Aorta (tissue), 5 donors: ENCODE data around the gene PDE1C. TPM values are rescaled to one million over a fixed set of nuclear protein-coding genes. Genes with fewer than 3 reads are reported as not detected.
A peak's percentile ranks its signal among the peaks of the same experiment; 100 is the strongest.

ENCODE experiments used
- ATAC-seq: fragments of 200-7000 bp; cut with Tn5 transposase; one replicate; pipeline ENCODE4 v1.9.1; 2022; ENCODE audit warnings: moderate library complexity; ENCODE audit not compliant: low FRiP score
- DNase-seq, 2 donors: peaks; one replicate each; pipeline ENCODE4 v3.0.0-alpha.2; 2020
- H3K27ac ChIP-seq, 2 donors: one replicate each; pipeline ENCODE4 v1.5.1; 2013; ENCODE audit warnings: low read length in 2 of 2, mild to moderate bottlenecking in 2 of 2, moderate library complexity in 2 of 2, control low read depth in 1 of 2, inconsistent platforms in 1 of 2, low read depth in 1 of 2
- H3K27me3 ChIP-seq, 2 donors: one replicate each; pipeline ENCODE4 v1.6.1; 2013; ENCODE audit warnings: control low read depth in 1 of 2, low read length in 1 of 2, mild to moderate bottlenecking in 1 of 2, moderate library complexity in 1 of 2; ENCODE audit not compliant: insufficient read depth in 2 of 2, control insufficient read depth in 1 of 2
- H3K36me3 ChIP-seq, 2 donors: one replicate each; pipeline ENCODE4 v1.6.1; 2013; ENCODE audit warnings: control low read depth in 1 of 2, low read length in 1 of 2, mild to moderate bottlenecking in 1 of 2; ENCODE audit not compliant: insufficient read depth in 2 of 2, control insufficient read depth in 1 of 2
- H3K4me1 ChIP-seq, 2 donors: one replicate each; pipeline ENCODE4 v1.6.1; 2013; ENCODE audit warnings: low read length in 2 of 2, control low read depth in 1 of 2, mild to moderate bottlenecking in 1 of 2, moderate library complexity in 1 of 2; ENCODE audit not compliant: insufficient read depth in 2 of 2, control insufficient read depth in 1 of 2
- H3K4me3 ChIP-seq, 2 donors: one replicate each; pipeline ENCODE4 v1.5.1; 2013; ENCODE audit warnings: low read length in 2 of 2, control low read depth in 1 of 2, mild to moderate bottlenecking in 1 of 2
- H3K9me3 ChIP-seq: one replicate; pipeline ENCODE4 v1.6.1; 2013; ENCODE audit warnings: mild to moderate bottlenecking, low read length; ENCODE audit not compliant: control insufficient read depth
- WGBS, 2 donors: extraction: QIAGEN DNeasy Blood & Tissue Kit; methylation state at CpG; one replicate each; pipeline ENCODE4 v1.1.7; 2013; 5-methylcytosine and 5-hydroxymethylcytosine counted together
- intact Hi-C, 2 donors: fragments of 100-400 bp; cut with DNase I; formaldehyde crosslinking; loops; one replicate each; pipeline versions ENCODE4 v1.14.2 to v1.15.0; 2022
- polyA plus RNA-seq, 2 donors: library from polyadenylated mRNA; stranded (reverse); fragments of 200-250 nt; gene quantifications; one replicate each; pipeline ENCODE4 v1.2.3, GENCODE V29; 2013
- total RNA-seq, 2 donors: library from RNA; stranded (reverse); fragmentation: NEBNext Ultra II Directional; extraction: Animal tissue kit (Norgen Biotek cat#: 25700); gene quantifications; one replicate each; pipeline ENCODE4 v1.2.1, GENCODE V29; 2021
- donor health status: healthy with polysubstance abuse.
- donor health status: Bipolar disorder and iron deficiency.
- donor health status: DM: no; HTN: no; CAD: no.
- donor health status: DM: no; HTN: no; CAD: no.
- donor health status: DM: yes; HTN: yes; CAD: no.

PDE1C gene
- total and polyA plus RNA-seq, 4 donors: 0.84 to 7.1 (median 4.6) TPM

DNA sequence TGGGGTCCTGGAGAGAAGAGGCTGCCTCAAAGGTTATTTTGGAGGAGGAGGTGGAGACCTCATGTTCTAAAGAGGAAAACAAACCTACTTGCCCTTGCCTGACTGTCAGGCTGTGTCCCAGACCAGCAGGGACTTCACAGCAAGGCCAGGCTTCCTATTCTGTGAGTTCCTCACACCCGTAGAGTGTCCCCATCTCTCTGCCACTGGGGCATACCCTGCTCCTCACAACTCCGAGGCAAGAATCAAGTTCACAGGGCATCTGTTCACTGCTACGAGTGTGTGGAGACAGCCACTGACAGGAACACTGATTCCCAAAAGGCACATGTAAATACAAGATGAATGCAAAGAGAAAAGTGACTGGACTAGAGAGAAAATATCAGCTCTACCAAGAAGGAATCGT lies 38.0 kb downstream of the PDE1C start:
- H3K4me1 ChIP-seq: no peaks in the 10 kb centered on the region
- WGBS, 2 donors: 68% methylated on average over 4 of the region's 4 CpGs
- no peak overlapping the region for H3K27ac ChIP-seq

DNA sequence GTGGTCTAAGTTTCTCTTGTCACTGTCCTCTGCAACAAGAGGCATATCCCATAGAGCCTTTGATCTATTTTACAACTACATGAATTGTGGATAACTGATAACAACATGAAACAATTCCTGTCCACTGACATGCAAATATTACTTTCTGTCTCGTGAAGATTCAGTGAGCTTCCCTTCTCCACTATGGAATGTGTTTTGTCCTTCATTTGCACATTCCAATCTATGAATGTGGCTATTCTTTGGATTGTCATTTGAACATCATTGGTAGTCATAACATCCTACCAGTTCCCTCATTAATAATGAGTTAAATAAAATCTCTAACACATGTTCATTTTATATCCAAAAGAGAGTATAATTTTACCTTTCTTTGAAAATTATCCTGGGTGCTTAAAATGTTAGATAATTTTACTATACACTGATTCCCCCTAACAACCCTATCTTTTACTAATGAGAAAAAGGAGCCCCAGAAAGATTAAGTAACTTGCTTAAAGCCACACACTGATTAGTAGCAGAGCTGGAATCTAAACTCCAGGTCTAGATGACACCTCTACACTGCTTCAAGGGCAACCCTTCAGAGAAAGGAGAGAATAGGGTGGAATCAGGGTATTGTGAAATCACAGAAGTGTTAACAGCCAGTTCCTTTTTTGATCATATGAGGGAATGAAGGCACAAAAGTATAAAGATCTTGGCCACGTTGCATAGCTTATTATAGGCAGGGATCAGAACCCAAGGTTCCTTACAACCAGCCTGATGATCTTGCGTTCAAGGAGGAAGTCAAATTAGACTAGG lies 39.1 kb downstream of the PDE1C start:
- ATAC-seq (no peak), DNase-seq (no peak)
- H3K27me3 ChIP-seq: no peaks in the 10 kb centered on the region
- no peak overlapping the region for H3K4me3 ChIP-seq
- intact Hi-C loops: no loop called here
- no peaks in the 10 kb centered on the region for H3K4me1 ChIP-seq
- H3K27ac ChIP-seq: no peak overlapping the region
- no peaks in the 10 kb centered on the region for H3K9me3 ChIP-seq
- no peaks in the 10 kb centered on the region for H3K36me3 ChIP-seq
- WGBS, 2 donors: 66 to 75% methylated on average over 3 of the region's 3 CpGs

More for the DNA sequence above, 38.0 kb downstream of the PDE1C start:
- intact Hi-C loops: no loop called here
- Histone ChIP-seq H3K27me3 (no peaks in the 10 kb centered on the region), H3K4me3 (no peak overlapping the region), H3K9me3 (no peaks in the 10 kb centered on the region), H3K36me3 (no peaks in the 10 kb centered on the region)
- DNase-seq: no peak
- no peak for ATAC-seq

DNA sequence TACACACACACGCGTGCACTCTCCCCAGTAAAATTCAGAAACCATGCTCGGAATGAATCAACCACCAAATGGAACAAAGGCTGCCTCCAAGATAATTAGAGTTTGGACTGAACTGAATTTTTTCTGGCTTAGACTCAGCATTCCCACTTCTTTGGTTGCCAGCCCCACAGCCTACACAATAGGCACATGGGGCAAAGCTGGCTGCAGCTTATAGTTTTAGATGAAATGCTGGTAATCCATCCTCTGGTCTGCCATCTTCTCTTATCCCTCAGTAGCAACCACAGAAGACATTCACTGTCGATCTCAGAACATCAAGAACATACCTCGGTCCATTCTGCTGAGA lies 44.2 kb downstream of the PDE1C start:
- no peak for DNase-seq
- intact Hi-C loops: no loop called here
- H3K4me3 ChIP-seq: no peak overlapping the region
- 42 to 52% methylated on average over 5 of the region's 5 CpGs for WGBS, 2 donors
- H3K9me3 ChIP-seq: no peaks in the 10 kb centered on the region
- H3K27ac ChIP-seq: no peak overlapping the region
- no peaks in the 10 kb centered on the region for H3K36me3 ChIP-seq
- no peaks in the 10 kb centered on the region for H3K27me3 ChIP-seq
- no peak for ATAC-seq
- peaks cover 0 to 2% of the 10 kb centered on the region in 2 donors for H3K4me1 ChIP-seq

DNA sequence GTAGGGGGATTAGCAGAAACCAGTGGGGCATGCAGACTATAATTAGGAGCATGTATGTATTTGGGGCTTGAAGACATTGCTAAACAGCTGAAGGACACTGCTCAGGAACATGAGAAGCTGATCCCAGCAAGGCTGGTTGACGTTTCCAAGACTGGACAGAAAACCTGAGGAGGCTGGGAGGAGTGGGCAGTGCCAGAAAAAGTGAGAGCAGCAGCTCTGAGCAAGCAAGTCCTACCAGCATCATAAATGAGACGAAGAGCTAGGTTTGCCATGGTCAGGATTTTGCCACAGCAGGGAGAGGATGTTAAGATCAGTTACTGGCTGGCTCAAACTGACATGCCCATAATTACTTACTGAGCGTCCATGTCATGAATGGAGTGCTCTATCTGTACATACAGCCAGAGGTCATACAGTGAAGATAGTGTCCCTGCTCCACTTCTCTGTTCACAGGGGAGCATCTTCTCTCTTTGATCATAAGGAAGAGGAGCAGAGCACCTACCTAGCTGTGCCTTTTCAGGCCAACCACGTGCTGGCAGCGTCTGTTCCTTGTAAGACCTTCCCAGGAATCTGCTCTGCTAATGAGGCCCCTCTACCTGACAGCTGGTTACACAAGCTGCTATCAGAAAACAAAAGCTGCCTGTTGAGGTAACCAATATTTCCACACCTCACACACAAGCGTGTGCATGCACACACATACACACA lies 44.7 kb downstream of the PDE1C start:
- intact Hi-C loops: no loop called here
- Histone ChIP-seq H3K4me3 (no peak overlapping the region), H3K27ac (no peak overlapping the region), H3K36me3 (no peaks in the 10 kb centered on the region), H3K9me3 (no peaks in the 10 kb centered on the region), H3K27me3 (no peaks in the 10 kb centered on the region), H3K4me1 (peaks cover 0 to 2% of the 10 kb centered on the region in 2 donors)
- DNase-seq: no peak
- ATAC-seq: no peak
- 59 to 71% methylated on average over 6 of the region's 6 CpGs for WGBS, 2 donors

DNA sequence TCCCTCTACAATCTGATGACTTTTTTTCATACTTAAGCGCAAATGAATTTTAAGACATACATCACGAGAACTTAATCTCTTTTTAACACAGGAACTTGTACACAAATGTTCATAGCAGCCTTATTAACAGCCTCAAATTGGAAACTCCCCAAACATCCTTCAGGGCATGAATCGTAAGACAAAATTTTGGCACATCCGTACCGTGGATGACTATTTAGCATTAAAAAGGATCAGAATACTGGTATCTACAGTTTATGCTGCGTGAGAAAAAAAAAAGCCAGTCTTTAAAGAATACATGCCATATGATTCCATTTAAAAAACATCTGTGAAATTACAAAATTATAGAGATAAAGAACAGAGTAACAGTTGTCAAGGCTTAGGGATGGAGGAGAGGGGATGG lies 46.8 kb downstream of the PDE1C start:
- Histone ChIP-seq H3K27me3 (no peaks in the 10 kb centered on the region), H3K4me3 (no peak overlapping the region), H3K4me1 (peaks cover 0 to 3% of the 10 kb centered on the region in 2 donors), H3K27ac (no peak overlapping the region), H3K36me3 (no peaks in the 10 kb centered on the region), H3K9me3 (no peaks in the 10 kb centered on the region)
- ATAC-seq: no peak
- DNase-seq: no peak
- WGBS, 2 donors: 81% methylated on average over 6 of the region's 6 CpGs
- intact Hi-C loops: no loop called here

DNA sequence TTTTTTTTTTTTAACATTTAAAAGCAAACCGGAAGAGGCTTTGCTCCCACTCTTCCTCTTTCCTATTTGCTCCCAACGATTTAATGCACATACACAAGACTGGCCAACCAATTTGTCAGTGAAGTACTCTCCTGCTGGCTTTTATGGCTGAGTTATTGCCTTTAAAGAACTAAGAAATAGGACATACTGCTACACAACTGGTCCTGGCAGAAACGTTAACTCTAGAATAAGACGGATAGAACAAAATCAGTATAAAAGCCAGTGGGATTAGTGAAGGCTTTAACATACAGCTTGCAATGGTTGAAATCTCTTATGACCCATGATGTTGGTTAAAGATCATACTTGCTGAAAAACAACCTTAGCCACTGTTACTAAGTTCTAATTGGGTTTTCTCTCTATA lies 47.2 kb downstream of the PDE1C start:
- intact Hi-C loops: no loop called here
- ATAC-seq: no peak
- 70 to 79% methylated on average over 4 of the region's 4 CpGs for WGBS, 2 donors
- no peak for DNase-seq
- Histone ChIP-seq H3K36me3 (no peaks in the 10 kb centered on the region), H3K27me3 (no peaks in the 10 kb centered on the region), H3K9me3 (no peaks in the 10 kb centered on the region), H3K4me1 (peaks cover 0 to 3% of the 10 kb centered on the region in 2 donors), H3K4me3 (no peak overlapping the region), H3K27ac (no peak overlapping the region)

DNA sequence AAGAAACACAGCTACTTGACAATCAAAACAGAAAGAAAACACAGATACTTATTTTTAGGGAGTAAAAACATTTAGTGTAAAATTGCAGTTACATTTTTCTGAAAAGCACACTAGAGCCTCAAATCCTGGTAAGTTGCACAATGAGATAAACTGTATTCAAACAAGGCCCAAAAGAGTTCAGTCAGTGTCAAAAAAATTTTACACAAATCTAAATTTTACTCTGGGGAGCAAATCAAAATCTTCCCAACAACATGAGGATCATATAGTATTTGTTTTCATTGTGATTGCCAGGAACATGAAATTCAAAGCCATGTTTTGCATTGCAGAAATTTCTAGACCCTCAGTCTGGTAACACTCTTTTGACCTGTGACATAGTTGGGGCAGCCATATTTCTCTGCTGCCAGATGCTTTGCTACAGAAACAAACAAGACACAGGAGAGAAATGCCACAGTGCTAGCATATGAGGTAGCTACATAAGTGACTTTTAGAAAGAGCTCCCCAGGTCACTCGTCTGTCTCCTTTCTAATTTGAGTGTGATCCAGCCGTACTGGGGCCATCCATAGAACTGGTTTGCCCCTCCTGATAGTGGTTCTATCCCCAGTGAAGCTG lies 49.6 kb downstream of the PDE1C start:
- WGBS, 2 donors: 65 to 78% methylated on average over 2 of the region's 2 CpGs
- ATAC-seq: no peak
- Histone ChIP-seq H3K36me3 (no peaks in the 10 kb centered on the region), H3K27me3 (no peaks in the 10 kb centered on the region), H3K9me3 (no peaks in the 10 kb centered on the region), H3K27ac (peak overlapping the region in 1 of 2 donors; percentile 71), H3K4me3 (no peak overlapping the region), H3K4me1 (peaks cover 0 to 3% of the 10 kb centered on the region in 2 donors)
- intact Hi-C loops: no loop called here
- no peak for DNase-seq

DNA sequence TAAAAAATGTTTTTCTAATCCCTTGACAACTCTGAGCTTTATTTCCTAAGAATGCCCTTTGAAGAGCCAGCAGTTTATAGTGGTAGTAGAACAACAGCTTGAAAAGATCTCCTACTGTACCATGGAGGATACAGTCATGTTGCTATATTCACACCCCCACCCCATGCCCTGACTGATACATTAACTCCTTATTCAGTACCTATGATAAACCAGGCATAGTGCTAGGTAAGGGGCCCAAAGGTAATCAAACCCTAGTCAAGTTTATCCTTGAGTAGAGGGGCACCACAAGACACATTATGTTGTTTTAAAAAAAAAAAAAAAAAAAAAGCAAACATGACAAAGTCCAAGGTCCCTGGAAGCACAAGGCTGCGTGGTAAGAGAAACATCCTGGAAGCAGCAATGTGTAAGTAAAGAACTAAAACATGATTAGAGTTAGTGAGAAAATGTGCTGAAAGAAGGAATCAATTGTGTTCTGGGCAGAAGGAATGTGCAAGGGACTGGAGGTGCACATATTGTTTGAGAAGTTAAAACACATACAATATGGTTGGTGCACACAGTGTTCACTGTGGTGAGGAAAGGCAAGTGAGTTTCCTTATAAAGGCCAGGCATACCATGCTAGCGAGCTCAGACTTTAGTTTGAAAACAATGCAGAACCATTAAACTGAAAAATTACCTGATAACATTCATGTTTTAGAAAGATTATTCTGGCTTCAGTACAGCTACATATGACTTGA lies 51.2 kb downstream of the PDE1C start:
- Histone ChIP-seq H3K27ac (no peak overlapping the region), H3K36me3 (no peaks in the 10 kb centered on the region), H3K4me3 (no peak overlapping the region), H3K27me3 (no peaks in the 10 kb centered on the region), H3K9me3 (no peaks in the 10 kb centered on the region), H3K4me1 (peaks cover 0 to 2% of the 10 kb centered on the region in 2 donors)
- intact Hi-C loops: no loop called here
- WGBS, 2 donors: 47 to 61% methylated on average over 2 of the region's 2 CpGs
- ATAC-seq: no peak
- DNase-seq: no peak
